GM12801 (cell line): ENCODE data around the gene LARGE1.

Source experiments
- CTCF ChIP-seq: IDR thresholded peaks from one replicate; pipeline ENCODE4 v1.5.1; 2011; ENCODE audit warnings: control low read depth; ENCODE audit not compliant: insufficient read length; ENCODE audit errors: extremely low read depth

Gene LARGE1

GRCh38 chr22:33625959-33626358, 294.3 kb downstream of the LARGE1 start:
- TF ChIP-seq CTCF: no peak

GRCh38 chr22:33620085-33620484, 300.2 kb downstream of the LARGE1 start:
- no peak for TF ChIP-seq CTCF

- TF ChIP-seq CTCF: no peak
Observed at GRCh38 chr22:33606504-33606903, 313.8 kb downstream of the LARGE1 start.

GRCh38 chr22:33605666-33606065, 314.6 kb downstream of the LARGE1 start:
- no peak for TF ChIP-seq CTCF

GRCh38 chr22:33605221-33605620, 315.1 kb downstream of the LARGE1 start:
- TF ChIP-seq CTCF: no peak

- no peak for TF ChIP-seq CTCF
Observed at GRCh38 chr22:33601062-33601461, 319.2 kb downstream of the LARGE1 start.

- TF ChIP-seq CTCF: no peak
Observed at GRCh38 chr22:33600595-33600994, 319.7 kb downstream of the LARGE1 start.

GRCh38 chr22:33600113-33600512, 320.2 kb downstream of the LARGE1 start:
- TF ChIP-seq CTCF: no peak
